Activated T-cell treated with anti-CD3 and anti-CD28 coated beads, Interleukin-2, amount 50 U/mL, for 48 hours (primary cell): ENCODE data around the gene ARHGEF2.

ENCODE experiments used
- DNase-seq, 2 experiments: peaks; one replicate each; pipeline ENCODE4 v3.0.0-alpha.2; 2020

ARHGEF2 gene

DNA sequence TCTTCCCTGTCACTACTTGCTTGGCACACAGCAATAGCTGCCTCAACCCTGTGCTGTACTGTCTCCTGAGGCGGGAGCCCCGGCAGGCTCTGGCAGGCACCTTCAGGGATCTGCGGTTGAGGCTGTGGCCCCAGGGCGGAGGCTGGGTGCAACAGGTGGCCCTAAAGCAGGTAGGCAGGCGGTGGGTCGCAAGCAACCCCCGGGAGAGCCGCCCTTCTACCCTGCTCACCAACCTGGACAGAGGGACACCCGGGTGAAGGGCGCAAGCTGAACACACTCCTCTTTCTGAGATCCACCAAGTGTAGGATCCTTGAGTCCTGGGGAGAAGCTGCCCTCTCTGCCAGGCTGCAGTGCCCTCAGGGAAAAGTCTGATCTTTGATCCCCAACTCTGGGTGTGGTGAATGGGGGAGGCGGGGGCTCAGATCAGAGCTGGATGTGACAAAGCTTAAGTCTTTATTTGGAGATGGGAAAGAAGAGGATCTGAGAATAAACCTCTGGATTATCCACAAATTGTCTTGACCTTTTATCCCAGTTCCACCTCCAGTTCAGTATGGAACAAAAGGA is 35.7 kb downstream of the ARHGEF2 start:
- DNase-seq, result no peak

DNA sequence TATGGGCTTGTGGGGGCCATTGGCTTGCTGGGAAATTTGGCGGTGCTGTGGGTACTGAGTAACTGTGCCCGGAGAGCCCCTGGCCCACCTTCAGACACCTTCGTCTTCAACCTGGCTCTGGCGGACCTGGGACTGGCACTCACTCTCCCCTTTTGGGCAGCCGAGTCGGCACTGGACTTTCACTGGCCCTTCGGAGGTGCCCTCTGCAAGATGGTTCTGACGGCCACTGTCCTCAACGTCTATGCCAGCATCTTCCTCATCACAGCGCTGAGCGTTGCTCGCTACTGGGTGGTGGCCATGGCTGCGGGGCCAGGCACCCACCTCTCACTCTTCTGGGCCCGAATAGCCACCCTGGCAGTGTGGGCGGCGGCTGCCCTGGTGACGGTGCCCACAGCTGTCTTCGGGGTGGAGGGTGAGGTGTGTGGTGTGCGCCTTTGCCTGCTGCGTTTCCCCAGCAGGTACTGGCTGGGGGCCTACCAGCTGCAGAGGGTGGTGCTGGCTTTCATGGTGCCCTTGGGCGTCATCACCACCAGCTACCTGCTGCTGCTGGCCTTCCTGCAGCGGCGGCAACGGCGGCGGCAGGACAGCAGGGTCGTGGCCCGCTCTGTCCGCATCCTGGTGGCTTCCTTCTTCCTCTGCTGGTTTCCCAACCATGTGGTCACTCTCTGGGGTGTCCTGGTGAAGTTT is 36.4 kb downstream of the ARHGEF2 start:
- no peak for DNase-seq

DNA sequence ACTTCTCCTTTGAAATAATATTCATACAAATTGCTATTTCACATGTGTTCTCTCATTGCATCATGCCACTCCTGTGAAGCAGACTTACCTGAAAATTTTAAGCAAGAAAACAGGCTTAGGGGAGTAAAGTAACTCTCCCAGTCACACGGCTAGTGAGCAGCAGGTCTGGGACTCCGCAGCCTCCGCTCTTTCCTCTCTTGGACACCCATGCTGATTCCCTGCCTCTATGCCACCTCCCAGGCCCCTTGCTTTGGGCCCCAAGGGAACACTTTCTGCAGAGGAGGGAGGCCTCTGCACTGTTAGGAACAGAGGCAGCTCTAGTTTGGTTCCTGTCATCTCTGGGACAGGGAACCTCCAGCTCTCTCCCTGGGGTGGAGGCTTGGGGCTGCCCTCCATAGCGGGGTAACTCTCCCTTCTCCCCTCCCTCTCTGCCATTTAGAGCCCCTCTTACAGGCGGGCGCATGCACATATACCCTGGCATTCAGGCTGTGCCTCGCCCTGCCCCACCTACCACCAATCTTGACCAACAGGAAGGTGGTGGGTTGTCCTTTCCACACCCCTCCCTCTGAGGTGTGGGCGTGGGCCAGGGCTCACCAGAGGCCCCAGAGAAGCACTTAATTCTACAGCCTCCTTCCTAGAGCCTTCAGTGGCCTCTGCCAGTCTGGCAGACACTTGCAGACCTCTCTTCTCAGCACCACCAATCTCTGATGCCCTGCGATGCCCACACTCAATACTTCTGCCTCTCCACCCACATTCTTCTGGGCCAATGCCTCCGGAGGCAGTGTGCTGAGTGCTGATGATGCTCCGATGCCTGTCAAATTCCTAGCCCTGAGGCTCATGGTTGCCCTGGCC is 37.1 kb downstream of the ARHGEF2 start, which contains the start of gene RXFP4:
Gene RXFP4, plus strand, starts transcription at position 646 of the 852 bp plus-strand sequence. Its CDS starts 72 bp downstream, at position 718.
- DNase-seq, result no peak

DNA sequence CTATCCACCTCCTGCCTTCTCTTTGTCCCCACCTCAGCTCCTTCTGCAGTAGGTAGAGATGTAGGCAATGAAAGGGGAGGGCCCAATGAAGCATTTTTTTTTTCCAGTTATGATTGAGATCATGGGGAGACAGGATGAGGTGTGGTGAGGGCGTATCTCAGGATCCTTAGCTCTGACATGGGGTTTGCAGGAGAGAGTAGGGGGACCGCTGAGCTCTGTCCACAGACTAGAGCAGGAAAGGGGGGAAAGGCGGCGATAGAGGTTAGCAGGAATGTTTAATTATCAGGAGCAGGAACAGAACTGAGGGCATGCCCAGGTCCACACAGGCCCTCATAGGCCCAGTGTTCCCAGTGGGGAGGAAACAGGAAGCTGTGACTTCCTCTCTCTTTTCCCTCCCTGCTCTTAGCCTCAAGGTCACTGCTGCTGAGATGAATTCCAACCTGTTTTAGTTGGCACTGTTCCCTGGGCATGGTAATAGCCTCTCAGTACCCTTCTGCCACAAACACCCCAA is 37.8 kb downstream of the ARHGEF2 start:
- DNase-seq, result no peak

DNA sequence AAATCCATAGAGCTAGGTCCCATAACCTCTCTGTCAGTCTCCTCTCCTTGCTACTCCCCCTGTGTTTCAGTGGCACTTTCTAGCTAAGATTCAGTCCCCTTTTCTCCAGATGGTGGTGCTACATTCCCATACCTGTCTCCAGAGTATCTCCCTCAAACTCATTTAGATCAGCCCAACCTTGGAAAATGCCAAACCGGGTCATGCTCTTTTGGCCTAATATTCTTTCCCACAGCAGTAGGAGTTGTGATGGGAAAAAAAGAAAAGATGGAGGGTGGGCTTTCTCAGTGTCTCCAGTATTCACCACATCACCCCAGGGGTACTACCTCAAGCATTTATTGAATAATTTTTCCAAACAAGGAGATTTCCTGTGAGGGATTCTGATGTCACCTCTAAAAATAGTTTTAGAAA is 40.1 kb downstream of the ARHGEF2 start:
- peak; percentile 16 to 28 for DNase-seq

DNA sequence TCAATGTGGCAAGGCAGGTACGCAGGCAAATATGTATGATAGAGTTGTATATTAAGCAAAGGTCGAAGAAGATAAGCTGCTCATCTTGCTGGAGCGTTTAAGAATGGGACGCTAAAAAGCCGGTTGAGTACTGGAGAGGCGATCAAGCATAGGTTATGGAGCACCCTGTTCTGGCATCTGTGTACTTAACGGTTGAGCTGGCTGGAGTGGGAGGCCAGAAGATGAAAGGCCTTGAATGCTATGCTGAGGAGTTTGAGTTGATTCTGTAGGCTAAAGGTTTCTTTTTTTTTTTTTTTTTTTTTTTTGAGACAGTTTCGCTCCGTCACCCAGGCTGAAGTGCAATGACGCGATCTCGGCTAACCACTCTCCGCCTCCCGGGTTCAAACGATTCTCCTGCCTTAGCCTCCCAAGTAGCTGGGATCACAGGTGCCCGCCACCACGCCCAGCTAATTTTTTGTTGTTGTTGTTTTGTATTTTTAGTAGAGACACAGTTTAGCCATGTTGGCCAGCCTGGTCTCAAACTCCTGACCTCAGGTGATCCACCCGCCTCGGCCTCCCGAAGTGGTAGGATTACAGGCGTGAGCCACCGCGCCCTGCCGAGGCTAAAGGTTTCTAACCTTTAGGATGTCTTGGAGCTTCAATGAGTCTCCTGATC is 43.3 kb downstream of the ARHGEF2 start:
- peak; percentile 18 to 41 for DNase-seq

DNA sequence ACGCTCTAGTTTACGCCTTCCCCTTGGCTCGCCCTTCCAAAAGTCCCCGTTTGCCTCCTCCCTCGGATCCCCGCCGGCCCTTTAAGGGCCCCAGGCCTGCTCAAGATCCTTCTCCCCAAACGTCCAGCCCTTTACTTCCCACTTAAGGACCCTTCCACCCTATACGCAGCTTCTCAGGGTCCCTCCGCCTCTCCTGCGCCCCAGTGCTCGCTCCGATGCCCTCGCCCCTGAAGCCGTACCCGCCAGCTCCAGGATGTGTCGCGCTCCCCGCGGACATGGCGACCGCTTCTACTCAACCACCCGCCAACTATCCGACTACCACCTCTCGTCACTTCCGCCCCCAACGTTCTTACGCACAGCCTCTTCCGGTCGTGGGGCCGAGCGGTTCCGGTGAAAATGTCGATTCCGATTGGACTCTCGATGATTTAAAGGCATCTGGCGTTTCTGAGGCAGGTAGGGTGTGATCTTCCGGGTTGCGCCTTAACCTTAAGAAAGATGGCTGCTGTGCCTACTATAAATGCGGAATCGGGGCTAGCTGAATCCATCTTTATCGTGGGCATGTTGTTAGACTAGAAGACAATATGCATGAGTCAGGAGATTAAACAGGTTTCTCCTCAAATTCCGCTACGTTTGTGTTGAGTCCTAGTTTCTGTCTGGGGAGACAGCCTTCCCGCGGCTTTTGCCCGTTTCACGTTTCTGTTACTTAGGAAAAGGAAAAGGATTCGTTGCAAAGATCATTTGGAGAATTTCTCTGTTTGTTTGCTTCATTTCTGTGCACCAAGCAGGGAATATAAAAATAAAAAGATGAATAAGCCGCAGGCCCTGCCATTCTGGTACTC is 44.0 kb downstream of the ARHGEF2 start, which contains the start of gene KHDC4:
Gene KHDC4, minus strand, starts transcription at position 317 of the 839 bp plus-strand sequence. Its CDS starts 40 bp downstream, at position 277.
- peak; percentile 94 for DNase-seq

DNA sequence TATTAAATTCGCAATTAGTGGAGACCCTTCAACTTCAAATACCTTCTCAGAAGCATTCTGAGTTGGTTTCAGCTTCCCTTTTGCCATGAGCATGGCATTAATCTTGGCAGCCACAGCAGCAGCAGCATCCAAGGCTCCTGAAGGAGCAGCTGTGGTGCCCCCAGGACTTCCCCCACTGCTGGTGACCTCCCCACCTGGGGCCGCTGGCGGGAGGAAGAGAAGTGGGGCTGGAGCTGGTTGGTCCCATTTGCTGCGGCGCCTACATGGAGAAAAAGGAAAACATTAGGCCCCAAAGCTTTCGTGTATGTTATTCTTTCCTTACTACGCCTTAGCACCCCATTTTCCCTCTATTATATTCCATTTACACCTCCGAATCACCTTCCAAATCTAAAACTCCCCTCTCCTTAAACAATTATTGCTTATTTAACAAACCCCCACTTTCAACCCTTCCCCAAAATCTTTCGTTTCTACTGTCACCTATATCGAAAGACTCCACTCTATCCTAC is 44.7 kb downstream of the ARHGEF2 start:
- DNase-seq, result peak; percentile 27 to 31

DNA sequence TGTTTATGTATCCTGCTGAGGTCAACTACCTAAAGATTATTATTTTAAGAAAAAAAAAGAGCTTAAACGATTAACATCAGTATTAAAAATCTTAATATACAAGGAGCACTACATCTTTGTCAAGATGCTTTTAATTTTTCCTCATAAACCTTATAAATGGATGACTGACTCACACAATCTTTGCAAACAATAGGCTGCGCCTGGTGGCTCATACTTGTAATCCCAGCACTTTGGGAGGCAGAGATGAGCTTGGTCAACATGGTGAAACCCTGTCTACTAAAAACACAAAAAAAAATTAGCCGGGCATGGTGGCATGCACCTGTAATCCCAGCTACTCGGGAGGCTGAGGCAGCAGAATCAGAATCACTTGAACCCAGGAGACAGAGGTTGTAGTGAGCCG is 45.9 kb downstream of the ARHGEF2 start:
- peak; percentile 12 to 14 for DNase-seq

DNA sequence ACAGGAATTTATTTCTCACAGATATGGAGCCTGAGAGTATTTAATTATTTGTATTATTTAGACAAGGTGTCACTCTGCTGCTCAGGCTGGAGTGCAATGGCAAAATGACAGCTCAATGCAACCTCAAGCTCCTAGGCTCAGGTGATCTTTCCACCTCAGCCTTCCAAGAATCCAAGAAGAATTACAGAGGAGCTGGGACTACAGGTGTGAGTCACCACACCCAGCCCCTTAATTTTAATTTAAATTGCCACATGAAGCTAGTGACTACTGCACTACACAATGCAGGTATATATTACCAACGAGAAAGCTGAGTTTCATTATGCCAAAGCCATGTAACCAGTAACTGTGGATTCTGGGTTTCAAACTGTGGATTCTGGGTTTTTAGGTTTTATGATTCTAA is 46.3 kb downstream of the ARHGEF2 start:
- peak in 1 of 2 experiments; percentile 12 for DNase-seq

DNA sequence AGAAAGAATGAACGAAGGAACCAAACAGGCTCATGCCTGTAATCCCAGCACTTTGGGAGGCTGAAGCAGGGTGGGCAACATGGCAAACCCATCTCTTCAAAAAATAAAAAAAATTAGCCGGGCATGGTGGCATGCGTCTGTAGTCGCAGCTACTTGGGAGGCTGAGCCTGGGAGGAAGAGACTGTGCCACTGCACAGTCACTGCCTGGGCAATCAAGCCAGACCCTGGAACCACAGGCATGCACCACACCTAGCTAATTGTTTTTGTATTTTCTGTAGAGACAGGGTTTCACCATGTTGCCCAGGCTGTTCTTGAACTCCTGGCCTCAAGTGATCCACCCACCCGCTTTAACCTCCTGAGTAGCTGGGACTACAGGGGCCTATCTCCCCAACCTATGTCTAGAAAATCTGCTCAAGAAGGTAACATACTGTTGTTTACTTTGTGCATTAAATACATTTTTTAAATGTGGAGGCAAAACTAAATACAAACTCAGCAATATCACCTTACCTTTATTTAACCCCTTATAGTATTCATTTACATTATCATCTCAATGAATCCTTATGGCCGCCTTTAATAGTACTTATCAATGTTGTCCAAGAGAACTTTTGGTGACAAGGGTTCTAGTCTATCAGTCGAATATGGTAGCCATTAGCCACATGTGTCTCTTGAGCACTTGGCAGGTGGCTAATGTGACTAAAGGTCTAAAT is 46.9 kb downstream of the ARHGEF2 start:
- DNase-seq, result peak; percentile 14 to 18

DNA sequence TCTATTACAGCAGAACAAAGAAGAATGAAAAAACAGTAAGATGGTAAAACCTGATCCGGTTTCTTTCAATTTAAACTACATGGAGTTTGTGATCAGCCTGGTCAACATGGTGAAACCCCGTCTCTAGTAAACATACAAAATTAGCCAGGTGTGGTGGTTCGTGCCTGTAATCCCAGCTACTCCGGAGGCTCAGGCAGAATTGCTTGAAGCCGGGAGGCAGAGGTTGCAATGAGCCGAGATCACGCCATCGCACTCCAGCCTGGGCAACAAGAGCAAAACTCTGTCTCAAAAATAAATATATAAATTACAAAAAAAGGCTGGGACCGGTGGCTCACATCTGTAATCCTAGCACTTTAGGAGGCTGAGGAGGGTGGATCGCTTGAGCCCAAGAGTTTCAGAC is 47.6 kb downstream of the ARHGEF2 start:
- peak in 1 of 2 experiments; percentile 13 for DNase-seq

DNA sequence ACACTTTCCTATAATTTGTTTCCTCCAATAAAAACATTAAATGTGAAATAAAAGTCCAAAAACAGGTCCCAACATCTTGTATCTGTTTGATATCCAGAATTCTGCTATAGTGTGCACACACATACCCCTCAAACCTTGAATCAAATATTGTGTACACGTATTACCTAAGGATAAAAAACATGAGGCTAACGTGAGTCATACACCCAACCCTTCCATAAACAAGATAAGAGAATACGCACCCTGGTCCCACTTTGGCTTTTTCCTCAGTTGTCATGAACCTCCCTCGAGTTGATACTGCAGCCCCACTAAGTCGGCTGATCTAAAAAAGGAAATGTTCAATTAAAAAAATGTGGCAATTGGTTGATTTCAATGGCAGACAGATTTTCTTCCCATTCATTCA is 49.3 kb downstream of the ARHGEF2 start:
- no peak for DNase-seq

DNA sequence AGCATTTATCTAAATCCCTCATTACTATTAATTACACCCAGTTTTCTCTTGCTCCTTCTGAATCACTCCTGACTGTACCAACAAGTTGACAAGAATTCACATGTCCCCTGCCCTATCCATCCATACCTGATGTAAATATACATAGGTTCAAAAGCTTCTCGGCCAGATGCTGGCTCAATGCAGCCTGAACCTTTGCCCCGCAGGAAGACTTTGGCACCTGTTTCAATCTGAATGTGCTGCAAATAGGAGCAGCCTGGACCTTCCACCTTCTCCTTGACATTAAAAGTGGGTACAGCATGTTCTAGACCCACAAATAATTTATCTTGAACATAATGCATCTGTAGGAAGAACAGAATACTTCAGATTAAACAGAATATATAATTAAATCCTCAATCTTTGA is 52.8 kb downstream of the ARHGEF2 start:
- no peak for DNase-seq

DNA sequence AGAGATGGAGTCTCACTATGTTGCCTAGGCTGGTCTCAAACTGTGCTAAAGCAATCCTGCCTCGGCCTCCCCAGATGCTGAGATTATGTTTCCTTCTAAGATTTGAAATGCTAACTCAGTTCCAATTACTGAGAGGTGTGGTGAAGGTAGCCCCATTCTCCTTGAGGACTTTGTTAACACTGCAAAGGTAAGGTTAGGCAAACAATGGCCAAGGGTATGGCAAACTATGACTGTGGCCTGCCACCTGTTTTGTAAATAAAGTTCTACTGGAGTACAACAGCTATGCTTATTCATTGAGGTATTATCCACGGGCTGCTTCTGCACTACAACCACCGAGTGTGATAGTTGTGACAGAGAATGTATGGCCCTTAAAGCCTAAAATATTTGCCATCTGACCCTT is 57.6 kb downstream of the ARHGEF2 start:
- no peak for DNase-seq

DNA sequence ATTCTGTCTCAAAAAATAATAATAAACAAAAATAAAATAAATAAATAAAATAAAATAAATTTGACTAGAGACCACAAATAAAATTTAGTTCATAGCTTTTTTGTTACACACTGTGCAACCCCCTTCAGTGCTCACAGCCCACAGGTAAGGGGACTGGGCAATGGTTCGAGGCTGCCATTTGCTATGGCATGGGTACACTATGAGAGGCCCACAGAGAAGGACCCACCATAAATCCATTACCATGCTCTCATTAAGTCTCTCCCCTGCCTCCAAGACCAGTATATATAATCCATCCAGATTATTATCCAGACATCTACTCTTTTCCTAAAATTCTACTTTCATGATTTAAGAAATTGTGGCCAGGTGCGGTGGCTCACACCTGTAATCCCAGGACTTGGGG is 58.5 kb downstream of the ARHGEF2 start:
- no peak for DNase-seq

DNA sequence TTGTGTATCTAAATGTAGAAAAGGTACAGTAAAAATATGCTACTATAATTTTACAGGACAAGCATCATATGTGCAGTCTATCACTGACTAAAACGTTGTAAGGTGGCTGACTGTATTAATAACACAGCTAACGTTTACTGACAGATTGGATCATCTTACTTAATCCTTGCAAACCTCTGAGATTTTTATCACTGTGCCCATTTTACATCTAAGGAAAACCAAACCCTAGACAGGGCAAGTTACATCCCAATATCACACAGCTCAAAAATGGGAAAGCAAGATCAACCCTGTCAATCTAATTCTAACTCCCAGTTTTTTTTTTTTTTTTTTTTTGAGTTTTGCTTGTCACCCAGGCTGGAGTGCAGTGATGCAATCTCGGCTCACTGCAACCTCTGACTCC is 59.7 kb downstream of the ARHGEF2 start:
- no peak for DNase-seq

DNA sequence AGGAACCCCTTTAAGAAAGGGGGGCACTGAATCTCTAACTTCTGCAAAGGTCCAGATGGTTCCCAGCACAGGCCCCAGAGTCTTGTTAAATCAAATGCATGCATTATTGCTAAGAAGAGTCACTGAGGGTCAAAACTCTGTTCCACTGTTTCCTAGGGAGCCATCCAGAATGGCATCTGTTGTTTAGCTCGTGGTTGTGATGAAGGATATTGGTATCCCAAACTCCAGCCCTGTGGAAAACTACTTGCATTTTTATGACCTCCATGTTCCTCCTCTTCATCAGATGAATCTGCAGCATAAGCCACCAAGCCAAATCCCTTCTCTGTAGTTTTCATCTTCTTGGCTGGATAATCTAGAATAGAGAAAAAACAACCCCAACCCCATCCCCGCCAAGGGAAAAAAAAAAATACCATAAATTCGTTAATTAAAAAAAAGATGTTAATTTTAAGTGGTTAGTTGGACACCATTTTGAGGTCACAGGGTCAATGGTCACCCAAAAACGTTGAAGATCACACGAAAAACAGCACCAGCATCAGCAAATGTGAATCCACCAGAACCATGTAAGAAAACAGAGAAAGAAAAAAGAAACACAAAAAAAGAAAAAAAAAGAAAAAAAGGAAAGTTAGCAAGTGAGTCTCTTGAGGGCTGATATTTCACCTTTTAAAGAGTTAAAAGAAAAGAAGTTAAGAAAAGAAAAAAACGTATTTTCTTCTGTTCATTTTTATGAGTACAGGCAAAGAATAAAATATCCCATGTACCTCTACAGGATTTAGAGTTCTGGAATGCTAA is 64.2 kb downstream of the ARHGEF2 start:
- no peak for DNase-seq

DNA sequence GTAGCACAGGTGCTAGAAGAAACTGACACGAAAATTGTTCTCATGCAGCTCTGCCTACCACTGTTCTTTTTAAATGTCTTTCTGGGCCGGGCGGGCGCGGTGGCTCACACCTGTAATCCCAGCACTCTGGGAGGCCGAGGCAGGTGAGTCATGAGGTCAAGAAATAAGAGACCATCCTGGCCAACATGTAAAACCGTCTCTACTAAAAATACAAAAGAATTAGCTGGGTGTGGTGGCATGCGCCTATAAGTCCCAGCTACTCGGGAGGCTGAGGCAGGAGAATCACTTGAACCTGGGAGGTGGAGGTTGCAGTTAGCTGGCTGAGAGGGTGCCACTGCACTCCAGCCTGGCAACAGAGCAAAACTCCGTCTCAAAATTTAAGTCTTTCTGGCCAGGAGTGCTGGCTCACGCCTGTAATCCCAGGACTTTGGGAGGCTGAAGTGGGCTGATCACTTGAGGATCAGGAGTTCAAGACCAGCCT is 66.3 kb downstream of the ARHGEF2 start:
- DNase-seq, result peak in 1 of 2 experiments; percentile 35
